CD14-positive monocyte (primary cell): ENCODE results near the gene POLE. TPM values are rescaled to one million over a fixed set of nuclear protein-coding genes. Genes with fewer than 3 reads are reported as not detected.

Experiments used
- DNase-seq, 3 donors: peaks; one replicate each; pipeline ENCODE4 v3.0.0-alpha.2; 2011 to 2022
- H2AFZ ChIP-seq: 2 replicates; pipeline ENCODE4 v1.6.0; 2012; ENCODE audit warnings: mild to moderate bottlenecking, low read depth, low read length, inconsistent platforms; ENCODE audit not compliant: insufficient read depth, poor library complexity, severe bottlenecking
- H3K27ac ChIP-seq, 2 donors: 1 replicate in 1 of 2; 2 replicates in 1 of 2; pipeline ENCODE4 v1.5.1; 2012 to 2013; ENCODE audit warnings: low read length in 2 of 2, control low read depth in 1 of 2, inconsistent platforms in 1 of 2, low read depth in 1 of 2, mild to moderate bottlenecking in 1 of 2
- H3K27me3 ChIP-seq, 2 donors: one replicate each; pipeline versions ENCODE4 v1.6.0 to v1.6.1; 2011 to 2013; ENCODE audit warnings: low read length in 2 of 2; ENCODE audit not compliant: control insufficient read depth in 2 of 2, insufficient read depth in 2 of 2
- H3K36me3 ChIP-seq, 2 donors: replicated peaks in 1 of 2; 1 replicate in 1 of 2; 2 replicates in 1 of 2; pipeline versions ENCODE4 v1.5.1 to v1.6.1; 2012 to 2013; ENCODE audit warnings: low read length in 2 of 2, control low read depth in 1 of 2, inconsistent platforms in 1 of 2, mild to moderate bottlenecking in 1 of 2; ENCODE audit not compliant: insufficient read depth in 2 of 2, control insufficient read depth in 1 of 2
- H3K4me1 ChIP-seq, 2 donors: 1 replicate in 1 of 2; 2 replicates in 1 of 2; pipeline versions ENCODE4 v1.5.1 to v1.6.1; 2012 to 2013; ENCODE audit warnings: low read length in 2 of 2, control low read depth in 1 of 2, inconsistent platforms in 1 of 2, mild to moderate bottlenecking in 1 of 2, moderate library complexity in 1 of 2; ENCODE audit not compliant: insufficient read depth in 2 of 2, control insufficient read depth in 1 of 2
- H3K4me2 ChIP-seq: replicated peaks from 2 replicates; pipeline ENCODE3; 2012; ENCODE audit warnings: low read length, moderate library complexity, mild to moderate bottlenecking; ENCODE audit not compliant: poor library complexity, severe bottlenecking; ENCODE audit errors: extremely low read depth
- H3K4me3 ChIP-seq, 3 experiments: fragments of 200-600 bp in 1 of 3; sonication (generic) in 1 of 3; replicated peaks in 1 of 3; 1 replicate in 2 of 3; 2 replicates in 1 of 3; pipeline ENCODE4 v1.5.1; 2011 to 2013; ENCODE audit warnings: low read length in 3 of 3, mild to moderate bottlenecking in 3 of 3, control low read depth in 2 of 3, low read depth in 2 of 3, inconsistent platforms in 1 of 3, moderate library complexity in 1 of 3
- H3K79me2 ChIP-seq: 2 replicates; pipeline ENCODE4 v1.6.0; 2012; ENCODE audit warnings: mild to moderate bottlenecking, control low read depth, inconsistent platforms, low read length, moderate library complexity; ENCODE audit not compliant: insufficient read depth
- H3K9ac ChIP-seq: 2 replicates; pipeline ENCODE4 v1.6.0; 2017; ENCODE audit warnings: low read length, mild to moderate bottlenecking; ENCODE audit not compliant: insufficient read depth, poor library complexity, severe bottlenecking
- H3K9me3 ChIP-seq, 2 donors: replicated peaks in 1 of 2; 1 replicate in 1 of 2; 2 replicates in 1 of 2; pipeline versions ENCODE4 v1.5.1 to v1.6.1; 2012 to 2013; ENCODE audit warnings: low read length in 2 of 2, control low read depth in 1 of 2; ENCODE audit not compliant: control insufficient read depth in 1 of 2, insufficient read depth in 1 of 2
- H4K20me1 ChIP-seq: 2 replicates; pipeline ENCODE4 v1.6.0; 2012; ENCODE audit warnings: mild to moderate bottlenecking, low read length, control low read depth, moderate library complexity; ENCODE audit not compliant: insufficient read depth
- H3K27ac Mint-ChIP-seq, 7 donors: one replicate each; pipeline ENCODE4 v1.8.0; 2020; ENCODE audit warnings: mild to moderate bottlenecking in 7 of 7, mixed read lengths in 7 of 7, moderate library complexity in 6 of 7, inconsistent platforms in 2 of 7
- H3K27me3 Mint-ChIP-seq, 3 donors: one replicate each; pipeline ENCODE4 v1.8.0; 2021 to 2022; ENCODE audit warnings: low read depth in 3 of 3, mild to moderate bottlenecking in 3 of 3, mixed read lengths in 3 of 3, moderate library complexity in 3 of 3, inconsistent platforms in 1 of 3
- H3K36me3 Mint-ChIP-seq, 2 donors: one replicate each; pipeline ENCODE4 v1.8.0; 2020; ENCODE audit warnings: mixed read lengths in 2 of 2, inconsistent platforms in 1 of 2, mild to moderate bottlenecking in 1 of 2
- H3K4me1 Mint-ChIP-seq: one replicate; pipeline ENCODE4 v1.8.0; 2020; ENCODE audit warnings: mild to moderate bottlenecking, mixed read lengths
- H3K4me3 Mint-ChIP-seq, 2 donors: one replicate each; pipeline ENCODE4 v1.8.0; 2020; ENCODE audit warnings: mild to moderate bottlenecking in 2 of 2, mixed read lengths in 2 of 2, moderate library complexity in 1 of 2
- H3K9me3 Mint-ChIP-seq, 7 donors: one replicate each; pipeline ENCODE4 v1.8.0; 2020 to 2022; ENCODE audit warnings: mixed read lengths in 7 of 7, mild to moderate bottlenecking in 6 of 7, moderate library complexity in 6 of 7, inconsistent platforms in 2 of 7
- CTCF ChIP-seq: fragments of 200-600 bp; IDR thresholded peaks from one replicate; pipeline ENCODE4 v1.8.0; 2022; ENCODE audit warnings: antibody characterized with exemption, mild to moderate bottlenecking
- WGBS: methylation state at CpG from one replicate; pipeline ENCODE4 v1.1.5; 2013; ENCODE audit warnings: missing lambda C conversion rate; ENCODE audit not compliant: insufficient coverage; 5-methylcytosine and 5-hydroxymethylcytosine counted together
- intact Hi-C, 2 donors: fragments of 100-400 bp; cut with micrococcal nuclease; formaldehyde crosslinking; loops; one replicate each; pipeline versions ENCODE4 v1.15.0 to v1.15.1; 2023
- polyA plus RNA-seq, 3 donors: library from polyadenylated mRNA; depleted of rRNA in 1 of 3; unstranded in 2 of 3; stranded (reverse) in 1 of 3; fragments of 300-500 nt in 2 of 3; fragments of >200 nt in 1 of 3; fragmentation: Illumina TruSeq in 2 of 3; gene quantifications; 1 replicate in 2 of 3; 2 replicates in 1 of 3; pipeline ENCODE4 v1.2.3, GENCODE V29; 2012 to 2021

POLE gene
- polyA plus RNA-seq, 3 donors, result 1.00 to 24.2 (median 2.2) TPM

- Mint-ChIP-seq H3K4me3 (no peak overlapping the region), H3K27me3 (no peaks in the 10 kb centered on the region), H3K9me3 (no peaks in the 10 kb centered on the region), H3K27ac (peak overlapping the region in 1 of 7 donors; percentile 32), H3K36me3 (peaks cover 17 to 31% of the 10 kb centered on the region in 2 donors), H3K4me1 (peaks cover 7% of the 10 kb centered on the region)
- Histone ChIP-seq H3K36me3 (peaks cover 0 to 6% of the 10 kb centered on the region in 2 donors), H2AFZ (no peak overlapping the region), H3K9me3 (no peaks in the 10 kb centered on the region), H3K4me2 (no peak overlapping the region), H3K4me3 (no peak overlapping the region), H3K9ac (no peak overlapping the region), H3K27ac (no peak overlapping the region), H3K4me1 (peaks cover 0 to 3% of the 10 kb centered on the region in 2 donors), H4K20me1 (no peaks in the 10 kb centered on the region), H3K79me2 (no peaks in the 10 kb centered on the region), H3K27me3 (no peaks in the 10 kb centered on the region)
- intact Hi-C loops, result no loop called here
- no peak for DNase-seq
- WGBS, result 89% methylated on average over 1 of the region's 4 CpGs
- no peak for TF ChIP-seq CTCF
Measured at GRCh38 chr12:132702640-132703039, 15.5 kb upstream of the POLE start.

- H3K9me3 ChIP-seq, result no peaks in the 10 kb centered on the region
- Mint-ChIP-seq H3K27me3 (peaks cover 0 to 1% (median 0%) of the 10 kb centered on the region in 3 donors), H3K36me3 (peaks cover 22 to 46% of the 10 kb centered on the region in 2 donors), H3K27ac (peak overlapping the region in 1 of 7 donors; percentile 71), H3K4me1 (peaks cover 7% of the 10 kb centered on the region), H3K9me3 (no peaks in the 10 kb centered on the region), H3K4me3 (no peak overlapping the region)
- H3K27ac ChIP-seq, result no peak overlapping the region
- no peaks in the 10 kb centered on the region for H4K20me1 ChIP-seq
- no peaks in the 10 kb centered on the region for H3K27me3 ChIP-seq
- no peak for DNase-seq
- peaks cover 0 to 3% of the 10 kb centered on the region in 2 donors for H3K4me1 ChIP-seq
- 100% methylated on average over 2 of the region's 10 CpGs for WGBS
- no peak overlapping the region for H2AFZ ChIP-seq
- TF ChIP-seq CTCF, result no peak
- H3K4me2 ChIP-seq, result no peak overlapping the region
- intact Hi-C loops, result no loop called here
- peaks cover 0 to 6% of the 10 kb centered on the region in 2 donors for H3K36me3 ChIP-seq
- no peaks in the 10 kb centered on the region for H3K79me2 ChIP-seq
- no peak overlapping the region for H3K9ac ChIP-seq
- no peak overlapping the region for H3K4me3 ChIP-seq
Measured at GRCh38 chr12:132700212-132700822, 13.2 kb upstream of the POLE start.
